ENCODE results near the gene SHPK. TPM values are rescaled to one million over a fixed set of nuclear protein-coding genes. Genes with fewer than 3 reads are reported as not detected.

Gene SHPK
- 10.9 and 11.2 TPM in 2 replicates for total RNA-seq

GRCh38 chr17:3636154-3636907 lies at the start of gene SHPK, which contains the start of gene CTNS:
Gene SHPK, minus strand, starts transcription at chr17:3636250. Its CDS starts 31 bp downstream, at chr17:3636219.
Gene CTNS, plus strand, starts transcription at chr17:3636760. Its CDS starts 3,447 bp downstream, at chr17:3640207.

DNA sequence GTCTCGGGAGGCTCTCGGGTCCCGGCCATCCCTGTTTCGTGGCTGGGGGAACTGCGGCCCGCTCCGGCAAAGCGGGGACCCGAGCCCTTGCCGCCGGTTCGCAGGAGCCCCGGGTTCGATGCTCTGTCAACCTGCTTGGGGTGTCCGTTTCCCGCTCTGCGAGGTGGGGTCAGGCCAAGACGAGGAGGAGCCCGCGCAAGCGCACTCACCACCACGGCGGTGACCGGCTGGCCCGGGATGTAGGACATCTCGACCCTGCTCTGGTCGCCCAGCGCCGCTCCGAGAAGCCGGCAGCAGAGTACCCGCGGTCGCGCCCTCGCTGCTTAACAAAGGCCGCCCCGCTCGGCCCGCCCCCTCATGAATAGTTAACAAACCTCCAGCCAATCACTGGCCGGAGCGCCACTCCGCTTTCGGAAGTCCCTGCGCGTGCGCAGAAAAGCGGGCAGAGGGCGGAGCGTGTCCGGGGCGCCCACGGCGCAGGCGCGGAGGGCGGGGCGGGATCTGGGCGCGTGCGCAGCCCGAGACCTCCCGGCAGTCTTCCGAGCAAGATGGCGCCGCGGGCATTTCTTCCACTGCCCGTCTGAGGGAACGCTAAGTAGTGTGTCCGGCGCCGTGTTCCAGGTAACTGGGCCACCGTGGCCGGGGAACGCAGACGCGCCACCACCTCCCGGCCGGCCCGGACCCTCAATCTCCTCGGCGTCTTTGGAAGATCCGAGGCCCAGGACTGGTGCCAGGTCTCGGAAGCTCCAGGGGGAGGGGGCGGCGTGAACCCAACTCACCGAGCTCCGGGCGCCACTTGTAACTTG lies 32.4 kb upstream of the SHPK start, which contains the start of the genes EMC6 and TAX1BP3:
Gene EMC6 (plus strand): TSS at position 534 of the 806 bp plus-strand sequence. CDS start 335 bp downstream, outside the sequence.
Gene TAX1BP3 (minus strand): TSS at position 300 of the 806 bp plus-strand sequence. CDS start 52 bp downstream, at position 248.

Other genes with a start within 250 kb of the SHPK start
- 0.32 TPM in 1 of 2 replicates, not detected in the other for gene OR3A2, start 249.9 kb downstream of the SHPK start, total RNA-seq
- not detected in 2 replicates for gene OR1E1, start 237.8 kb downstream of the SHPK start, total RNA-seq
- gene OR3A3, start 224.9 kb downstream of the SHPK start, total RNA-seq: not detected in 2 replicates
- gene OR1E2, start 202.4 kb downstream of the SHPK start, total RNA-seq: not detected in 2 replicates
- not detected in 2 replicates for gene SPATA22, start 164.4 kb downstream of the SHPK start, total RNA-seq
- 0.63 and 3.3 TPM in 2 replicates for gene ASPA, start 160.3 kb downstream of the SHPK start, total RNA-seq
- 1.6 and 2.8 TPM in 2 replicates for gene TRPV3, start 78.4 kb downstream of the SHPK start, total RNA-seq
- 2.2 and 2.3 TPM in 2 replicates for gene TRPV1, start 26.8 kb downstream of the SHPK start, total RNA-seq
- 12.8 and 15.5 TPM in 2 replicates for gene CTNS, start 510 bp upstream of the SHPK start, total RNA-seq
- gene TAX1BP3, start 32.3 kb upstream of the SHPK start, total RNA-seq: 99.3 and 140 TPM in 2 replicates
- gene EMC6, start 32.6 kb upstream of the SHPK start, total RNA-seq: 8.0 and 9.8 TPM in 2 replicates
- gene P2RX5, start 59.9 kb upstream of the SHPK start, total RNA-seq: 0.43 and 1.1 TPM in 2 replicates
- 0.17 and 0.79 TPM in 2 replicates for gene HASPIN, start 87.7 kb upstream of the SHPK start, total RNA-seq
- 21.6 and 25.2 TPM in 2 replicates for gene ITGAE, start 164.9 kb upstream of the SHPK start, total RNA-seq
- 13.1 and 13.8 TPM in 2 replicates for gene NCBP3, start 210.0 kb upstream of the SHPK start, total RNA-seq